WTC11 (cell line): ENCODE results near the gene PPEF2. TPM values are rescaled to one million over a fixed set of nuclear protein-coding genes. Genes with fewer than 3 reads are reported as not detected.

Experiments
- ATAC-seq: fragments of 200-7000 bp; cut with Tn5 transposase; 2 replicates; pipeline ENCODE4 v1.10.0; 2021; ENCODE audit warnings: mild to moderate bottlenecking, moderate library complexity
- CTCF ChIA-PET: fragments of 300-600 bp; sonication (Branson Sonifier 250); formaldehyde crosslinking; loops from one replicate; lab custom pipeline; 2021; ENCODE audit warnings: antibody characterized with exemption; lab: Charles Lee
- POLR2A ChIA-PET: fragments of 350-600 bp; sonication (Branson Sonifier 250); formaldehyde crosslinking; loops from one replicate; lab custom pipeline; 2021; ENCODE audit warnings: antibody characterized with exemption; lab: Charles Lee
- DNase-seq: peaks from one replicate; pipeline ENCODE4 v3.0.0; 2021; ENCODE audit warnings: low spot score
- H3K27ac Mint-ChIP-seq: 2 replicates; pipeline ENCODE4 v1.8.0; 2021; ENCODE audit warnings: mixed read lengths
- H3K27me3 Mint-ChIP-seq: 2 replicates; pipeline ENCODE4 v1.8.0; 2021; ENCODE audit warnings: low read depth, mild to moderate bottlenecking, moderate library complexity, mixed read lengths
- H3K36me3 Mint-ChIP-seq: 2 replicates; pipeline ENCODE4 v1.8.0; 2021; ENCODE audit warnings: mixed read lengths
- H3K4me1 Mint-ChIP-seq: 2 replicates; pipeline ENCODE4 v1.8.0; 2022; ENCODE audit warnings: mixed read lengths
- H3K4me3 Mint-ChIP-seq: 2 replicates; pipeline ENCODE4 v1.8.0; 2021; ENCODE audit warnings: mild to moderate bottlenecking, moderate library complexity, mixed read lengths
- H3K9me3 Mint-ChIP-seq: 2 replicates; pipeline ENCODE4 v1.8.0; 2021; ENCODE audit warnings: mixed read lengths
- ATF1 ChIP-seq: sonication (generic); formaldehyde crosslinking; IDR thresholded peaks from 2 replicates; pipeline ENCODE4 v1.8.1; 2023; ENCODE audit warnings: mild to moderate bottlenecking, moderate library complexity, missing genetic modification reagents
- CREB1 ChIP-seq: sonication (generic); formaldehyde crosslinking; IDR thresholded peaks from 2 replicates; pipeline ENCODE4 v1.8.0; 2023; ENCODE audit warnings: mild to moderate bottlenecking, missing genetic modification reagents
- E2F5 ChIP-seq: sonication (generic); formaldehyde crosslinking; IDR thresholded peaks from 2 replicates; pipeline ENCODE4 v1.8.1; 2022; ENCODE audit warnings: mild to moderate bottlenecking, moderate library complexity, missing genetic modification reagents
- ESRRA ChIP-seq: sonication (generic); formaldehyde crosslinking; IDR thresholded peaks from 2 replicates; pipeline ENCODE4 v1.8.1; 2022; ENCODE audit warnings: mild to moderate bottlenecking, missing genetic modification reagents, borderline replicate concordance
- FOXK1 ChIP-seq: sonication (generic); formaldehyde crosslinking; IDR thresholded peaks from 2 replicates; pipeline ENCODE4 v1.8.0; 2022; ENCODE audit warnings: mild to moderate bottlenecking, moderate library complexity, missing genetic modification reagents
- FOXP1 ChIP-seq: sonication (generic); formaldehyde crosslinking; IDR thresholded peaks from 2 replicates; pipeline ENCODE4 v1.8.0; 2022; ENCODE audit warnings: missing genetic modification reagents, mild to moderate bottlenecking, moderate library complexity, borderline replicate concordance
- GABPB1 ChIP-seq: sonication (generic); formaldehyde crosslinking; IDR thresholded peaks from 2 replicates; pipeline ENCODE4 v1.8.1; 2023; ENCODE audit warnings: mild to moderate bottlenecking, missing genetic modification reagents
- GTF2I ChIP-seq: fragments of 250-450 bp; sonication (Bioruptor Pico); conservative IDR thresholded peaks from 2 replicates; pipeline ENCODE4 v1.4.0; 2021; ENCODE audit warnings: mild to moderate bottlenecking
- PRDM15 ChIP-seq: sonication (generic); formaldehyde crosslinking; IDR thresholded peaks from 2 replicates; pipeline ENCODE4 v1.8.0; 2022; ENCODE audit warnings: missing genetic modification reagents
- RELA ChIP-seq: sonication (generic); formaldehyde crosslinking; IDR thresholded peaks from 2 replicates; pipeline ENCODE4 v1.8.1; 2022; ENCODE audit warnings: missing genetic modification reagents, mild to moderate bottlenecking, borderline replicate concordance
- SMAD4 ChIP-seq: sonication (generic); formaldehyde crosslinking; IDR thresholded peaks from 2 replicates; pipeline ENCODE4 v1.8.0; 2022; ENCODE audit warnings: mild to moderate bottlenecking, missing genetic modification reagents
- SP1 ChIP-seq: sonication (generic); formaldehyde crosslinking; conservative IDR thresholded peaks from 2 replicates; pipeline ENCODE4 v1.8.1; 2022; ENCODE audit warnings: missing genetic modification reagents
- ZNF416 ChIP-seq: fragments of 250-450 bp; sonication (Bioruptor Pico); IDR thresholded peaks from 2 replicates; pipeline ENCODE4 v1.9.0; 2021; ENCODE audit warnings: mild to moderate bottlenecking, inconsistent platforms
- ZNF671 ChIP-seq: fragments of 250-450 bp; sonication (Bioruptor Pico); IDR thresholded peaks from 2 replicates; pipeline ENCODE4 v1.8.0; 2021; ENCODE audit warnings: mild to moderate bottlenecking
- total RNA-seq: library from RNA; stranded (reverse); gene quantifications from 3 replicates; pipeline ENCODE4 v1.2.3, GENCODE V29; 2021
- TF ChIP-seq, protein P1 (sequence below): sonication (generic); formaldehyde crosslinking; IDR thresholded peaks from 2 replicates; pipeline ENCODE4 v1.8.1; 2022; ENCODE audit warnings: low read depth, mild to moderate bottlenecking, moderate library complexity, missing genetic modification reagents, borderline replicate concordance
- TF ChIP-seq, protein P2 (sequence below): sonication (generic); formaldehyde crosslinking; IDR thresholded peaks from 2 replicates; pipeline ENCODE4 v1.8.1; 2022; ENCODE audit warnings: missing genetic modification reagents, borderline replicate concordance
- TF ChIP-seq, protein P3 (sequence below): fragments of 250-450 bp; sonication (Bioruptor Pico); conservative IDR thresholded peaks from 2 replicates; pipeline ENCODE4 v1.9.0; 2021; ENCODE audit warnings: mild to moderate bottlenecking
- TF ChIP-seq, protein P4 (sequence below): sonication (generic); formaldehyde crosslinking; IDR thresholded peaks from 2 replicates; pipeline ENCODE4 v1.8.1; 2022; ENCODE audit warnings: mild to moderate bottlenecking, missing genetic modification reagents, moderate library complexity, borderline replicate concordance
- TF ChIP-seq, protein P5 (sequence below): fragments of 250-450 bp; sonication (Bioruptor Pico); IDR thresholded peaks from 2 replicates; pipeline ENCODE4 v1.9.0; 2021; ENCODE audit warnings: moderate library complexity, mild to moderate bottlenecking, inconsistent platforms, borderline replicate concordance

The PPEF2 gene
- total RNA-seq, 1 experiment from 2014 or later = not detected

DNA sequence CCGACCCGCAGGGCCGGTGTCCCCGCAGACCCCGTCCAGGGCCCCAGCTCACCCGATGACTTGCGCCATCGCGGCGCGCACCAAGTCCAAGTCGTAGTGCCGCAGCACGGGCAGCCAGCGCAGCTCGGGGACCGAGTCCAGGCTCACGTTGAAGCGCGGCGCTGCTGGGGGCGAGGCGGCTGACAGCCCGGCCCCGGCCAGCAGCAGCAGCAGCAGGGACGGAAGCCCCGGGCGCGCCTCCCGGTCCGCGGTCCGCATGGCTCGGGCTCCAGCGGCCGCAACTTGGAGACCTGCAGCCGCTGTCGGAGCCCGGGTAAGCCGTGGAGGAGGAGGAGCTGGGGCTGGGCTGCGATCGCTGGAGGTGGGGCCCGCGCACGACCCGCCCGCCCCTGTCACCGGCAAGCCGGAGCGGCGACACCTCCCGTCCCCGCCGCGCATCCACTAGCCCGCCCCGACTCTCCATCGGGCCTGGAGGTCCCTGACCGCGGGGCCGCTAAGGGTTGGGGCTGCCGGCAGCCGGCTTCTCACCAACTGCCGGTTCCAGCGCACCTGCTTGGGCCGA is 38.5 kb upstream of the PPEF2 start, which contains the start of gene NAAA (continued):
- TF ChIP-seq PRDM15 (CRISPR knock-in tag) = no peak
- 0 out of 2 replicates have a peak, but pooled peaks have one; percentile 22 for TF ChIP-seq ZNF416 (CRISPR knock-in tag)
- TF ChIP-seq GABPB1 (CRISPR knock-in tag) = 0 out of 2 replicates have a peak, but pooled peaks have one; percentile 26
- 0 out of 2 replicates have a peak, but pooled peaks have one; percentile 59 for TF ChIP-seq E2F5 (CRISPR knock-in tag)

GRCh38 chr4:75939890-75940691 is 37.8 kb upstream of the PPEF2 start:
- Mint-ChIP-seq H3K27ac (no peak overlapping the region), H3K36me3 (no peaks in the 10 kb centered on the region)
- peak; percentile 69 for ATAC-seq
- TF ChIP-seq ZNF671 (CRISPR knock-in tag) (no peak), SP1 (peak; percentile 51; the same call in 1 of the 2 replicates), FOXK1 (CRISPR knock-in tag) (0 out of 2 replicates have a peak, but pooled peaks have one; percentile 21), FOXP1 (CRISPR knock-in tag) (0 out of 2 replicates have a peak, but pooled peaks have one; percentile 38)
- TF ChIP-seq, all 79 proteins: peak for 3
- peaks cover 22% of the 10 kb centered on the region for H3K4me1 Mint-ChIP-seq
- DNase-seq = peak; percentile 74
- POLR2A ChIA-PET = interaction anchor here (0.6 to 1.2 kb wide), 4 partner anchors 29 to 266 kb away, joined by 3 to 4 read pairs (median 3); no protein-coding TSS in a partner anchor
- H3K9me3 Mint-ChIP-seq = no peaks in the 10 kb centered on the region
- CTCF ChIA-PET = interaction anchor here (0.6 to 4.9 kb wide), 10 partner anchors 24 to 240 kb away, joined by 3 to 37 read pairs (median 4); partner anchors contain the start of gene SDAD1
- peak overlapping the region; percentile 92 for H3K4me3 Mint-ChIP-seq
- peaks cover 16% of the 10 kb centered on the region; the same call in 1 of the 2 replicates for H3K27me3 Mint-ChIP-seq

GRCh38 chr4:75935628-75936027 is 33.4 kb upstream of the PPEF2 start:
- DNase-seq (no peak), ATAC-seq (no peak)
- CTCF ChIA-PET = no interaction called here
- Mint-ChIP-seq H3K4me1 (peaks cover 12% of the 10 kb centered on the region), H3K9me3 (no peaks in the 10 kb centered on the region), H3K4me3 (no peak overlapping the region), H3K27ac (no peak overlapping the region), H3K36me3 (no peaks in the 10 kb centered on the region), H3K27me3 (peaks cover 9% of the 10 kb centered on the region; the same call in 1 of the 2 replicates)
- POLR2A ChIA-PET = no interaction called here
- no peak for TF ChIP-seq CREB1 (CRISPR knock-in tag)
- TF ChIP-seq, protein P1, sequence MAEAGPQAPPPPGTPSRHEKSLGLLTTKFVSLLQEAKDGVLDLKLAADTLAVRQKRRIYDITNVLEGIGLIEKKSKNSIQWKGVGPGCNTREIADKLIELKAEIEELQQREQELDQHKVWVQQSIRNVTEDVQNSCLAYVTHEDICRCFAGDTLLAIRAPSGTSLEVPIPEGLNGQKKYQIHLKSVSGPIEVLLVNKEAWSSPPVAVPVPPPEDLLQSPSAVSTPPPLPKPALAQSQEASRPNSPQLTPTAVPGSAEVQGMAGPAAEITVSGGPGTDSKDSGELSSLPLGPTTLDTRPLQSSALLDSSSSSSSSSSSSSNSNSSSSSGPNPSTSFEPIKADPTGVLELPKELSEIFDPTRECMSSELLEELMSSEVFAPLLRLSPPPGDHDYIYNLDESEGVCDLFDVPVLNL (CRISPR knock-in tag) = no peak
- TF ChIP-seq, protein P2, sequence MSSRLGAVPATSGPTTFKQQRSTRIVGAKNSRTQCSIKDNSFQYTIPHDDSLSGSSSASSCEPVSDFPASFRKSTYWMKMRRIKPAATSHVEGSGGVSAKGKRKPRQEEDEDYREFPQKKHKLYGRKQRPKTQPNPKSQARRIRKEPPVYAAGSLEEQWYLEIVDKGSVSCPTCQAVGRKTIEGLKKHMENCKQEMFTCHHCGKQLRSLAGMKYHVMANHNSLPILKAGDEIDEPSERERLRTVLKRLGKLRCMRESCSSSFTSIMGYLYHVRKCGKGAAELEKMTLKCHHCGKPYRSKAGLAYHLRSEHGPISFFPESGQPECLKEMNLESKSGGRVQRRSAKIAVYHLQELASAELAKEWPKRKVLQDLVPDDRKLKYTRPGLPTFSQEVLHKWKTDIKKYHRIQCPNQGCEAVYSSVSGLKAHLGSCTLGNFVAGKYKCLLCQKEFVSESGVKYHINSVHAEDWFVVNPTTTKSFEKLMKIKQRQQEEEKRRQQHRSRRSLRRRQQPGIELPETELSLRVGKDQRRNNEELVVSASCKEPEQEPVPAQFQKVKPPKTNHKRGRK (CRISPR knock-in tag) = no peak
- no peak for TF ChIP-seq ESRRA (CRISPR knock-in tag)
- TF ChIP-seq SMAD4 (CRISPR knock-in tag) = no peak
- TF ChIP-seq, protein P3, sequence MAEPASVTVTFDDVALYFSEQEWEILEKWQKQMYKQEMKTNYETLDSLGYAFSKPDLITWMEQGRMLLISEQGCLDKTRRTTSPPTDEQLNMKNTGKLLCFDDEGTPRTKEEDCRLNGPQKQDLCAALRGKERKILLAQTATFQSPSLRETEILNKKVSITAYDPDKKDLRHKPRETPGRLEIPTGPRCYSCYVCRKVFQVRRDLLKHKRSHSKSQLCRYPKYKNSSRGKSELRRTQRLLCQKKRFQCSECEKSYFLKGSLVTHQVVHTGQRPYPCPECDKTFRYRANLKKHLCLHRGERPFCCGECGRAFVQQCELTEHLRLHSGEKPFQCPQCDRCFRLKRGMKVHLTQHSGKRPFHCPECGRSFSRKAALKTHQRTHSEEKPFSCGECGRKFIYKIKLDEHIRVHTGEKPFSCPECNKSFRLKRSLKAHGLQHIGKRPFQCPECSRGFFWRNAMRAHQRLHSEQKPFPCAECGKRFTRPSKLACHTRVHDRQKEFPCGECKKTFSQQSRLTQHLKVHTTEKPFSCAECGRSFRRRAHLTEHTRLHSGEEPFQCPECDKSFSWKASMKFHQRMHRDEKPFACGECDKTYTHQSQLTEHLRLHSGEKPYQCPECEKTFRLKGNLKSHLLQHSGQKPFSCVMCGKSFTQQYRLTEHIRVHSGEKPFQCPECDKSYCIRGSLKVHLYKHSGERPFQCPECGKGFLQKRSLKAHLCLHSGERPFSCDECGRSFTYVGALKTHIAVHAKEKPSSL (CRISPR knock-in tag) = no peak
- no peak for TF ChIP-seq RELA (CRISPR knock-in tag)
- TF ChIP-seq ATF1 (CRISPR knock-in tag) = no peak
- no peak for TF ChIP-seq GTF2I
- TF ChIP-seq, protein P4, sequence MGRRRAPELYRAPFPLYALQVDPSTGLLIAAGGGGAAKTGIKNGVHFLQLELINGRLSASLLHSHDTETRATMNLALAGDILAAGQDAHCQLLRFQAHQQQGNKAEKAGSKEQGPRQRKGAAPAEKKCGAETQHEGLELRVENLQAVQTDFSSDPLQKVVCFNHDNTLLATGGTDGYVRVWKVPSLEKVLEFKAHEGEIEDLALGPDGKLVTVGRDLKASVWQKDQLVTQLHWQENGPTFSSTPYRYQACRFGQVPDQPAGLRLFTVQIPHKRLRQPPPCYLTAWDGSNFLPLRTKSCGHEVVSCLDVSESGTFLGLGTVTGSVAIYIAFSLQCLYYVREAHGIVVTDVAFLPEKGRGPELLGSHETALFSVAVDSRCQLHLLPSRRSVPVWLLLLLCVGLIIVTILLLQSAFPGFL (CRISPR knock-in tag) = no peak
- TF ChIP-seq, protein P5, sequence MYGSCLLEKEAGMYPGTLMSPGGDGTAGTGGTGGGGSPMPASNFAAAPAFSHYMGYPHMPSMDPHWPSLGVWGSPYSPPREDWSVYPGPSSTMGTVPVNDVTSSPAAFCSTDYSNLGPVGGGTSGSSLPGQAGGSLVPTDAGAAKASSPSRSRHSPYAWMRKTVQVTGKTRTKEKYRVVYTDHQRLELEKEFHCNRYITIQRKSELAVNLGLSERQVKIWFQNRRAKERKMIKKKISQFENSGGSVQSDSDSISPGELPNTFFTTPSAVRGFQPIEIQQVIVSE = no peak
